Liver (tissue), 9 donors: Measurements from ENCODE around the gene TMEM115. TPM values are rescaled to one million over a fixed set of nuclear protein-coding genes. Genes with fewer than 3 reads are reported as not detected.

Source experiments
- DNase-seq: peaks from one replicate; pipeline ENCODE4 v3.0.0-alpha.2; 2017; ENCODE audit warnings: low spot score
- H3K27ac ChIP-seq, 2 donors: one replicate each; pipeline ENCODE4 v1.7.0; 2013; ENCODE audit warnings: inconsistent platforms in 2 of 2, low read length in 2 of 2, control low read depth in 1 of 2, low read depth in 1 of 2, mild to moderate bottlenecking in 1 of 2
- H3K27me3 ChIP-seq, 4 donors: one replicate each; pipeline versions ENCODE4 v1.6.1 to v1.7.0; 2013; ENCODE audit warnings: low read length in 3 of 4, inconsistent platforms in 1 of 4, mild to moderate bottlenecking in 1 of 4, moderate library complexity in 1 of 4; ENCODE audit not compliant: control insufficient read depth in 4 of 4, insufficient read depth in 4 of 4
- H3K36me3 ChIP-seq, 4 donors: one replicate each; pipeline versions ENCODE4 v1.6.1 to v1.7.0; 2013; ENCODE audit warnings: low read length in 3 of 4, mild to moderate bottlenecking in 3 of 4, low read depth in 1 of 4, moderate library complexity in 1 of 4; ENCODE audit not compliant: control insufficient read depth in 4 of 4, insufficient read depth in 3 of 4
- H3K4me1 ChIP-seq, 4 donors: one replicate each; pipeline versions ENCODE4 v1.6.1 to v1.7.0; 2013; ENCODE audit warnings: low read length in 3 of 4, mild to moderate bottlenecking in 3 of 4, moderate library complexity in 1 of 4; ENCODE audit not compliant: control insufficient read depth in 4 of 4, insufficient read depth in 4 of 4
- H3K4me3 ChIP-seq, 3 donors: one replicate each; pipeline versions ENCODE4 v1.6.1 to v1.7.0; 2013; ENCODE audit warnings: low read length in 3 of 3, control low read depth in 1 of 3, low read depth in 1 of 3, mild to moderate bottlenecking in 1 of 3
- H3K9ac ChIP-seq, 2 donors: one replicate each; pipeline ENCODE4 v1.7.0; 2013; ENCODE audit warnings: low read length in 2 of 2, mild to moderate bottlenecking in 2 of 2, moderate library complexity in 2 of 2, control low read depth in 1 of 2, low read depth in 1 of 2
- H3K9me3 ChIP-seq, 4 donors: one replicate each; pipeline versions ENCODE4 v1.6.1 to v1.7.0; 2013; ENCODE audit warnings: low read length in 3 of 4; ENCODE audit not compliant: control insufficient read depth in 4 of 4
- EGR1 ChIP-seq, 2 donors: IDR thresholded peaks; 2 replicates each; pipeline ENCODE4 v1.6.1; 2016 to 2018; ENCODE audit warnings: antibody characterized with exemption in 2 of 2, low read depth in 2 of 2
- FOXA1 ChIP-seq: IDR thresholded peaks from 2 replicates; pipeline ENCODE4 v1.6.1; 2016; ENCODE audit warnings: antibody characterized with exemption
- FOXA2 ChIP-seq: IDR thresholded peaks from 2 replicates; pipeline ENCODE4 v1.6.1; 2016; ENCODE audit warnings: antibody characterized with exemption
- GABPA ChIP-seq, 2 donors: IDR thresholded peaks in 1 of 2; conservative IDR thresholded peaks in 1 of 2; 2 replicates each; pipeline ENCODE4 v1.6.1; 2016; ENCODE audit warnings: antibody characterized with exemption in 2 of 2, mild to moderate bottlenecking in 1 of 2, moderate library complexity in 1 of 2
- HNF4A ChIP-seq, 2 donors: conservative IDR thresholded peaks; 2 replicates each; pipeline ENCODE4 v1.6.1; 2016; ENCODE audit warnings: antibody characterized with exemption in 2 of 2, mild to moderate bottlenecking in 2 of 2
- HNF4G ChIP-seq: IDR thresholded peaks from 2 replicates; pipeline ENCODE4 v1.6.1; 2016; ENCODE audit warnings: antibody characterized with exemption
- JUND ChIP-seq, 2 donors: IDR thresholded peaks; 2 replicates each; pipeline ENCODE4 v1.6.1; 2016; ENCODE audit warnings: antibody characterized with exemption in 2 of 2
- NR2F2 ChIP-seq: IDR thresholded peaks from 2 replicates; pipeline ENCODE4 v1.6.1; 2016; ENCODE audit warnings: antibody characterized with exemption
- RAD21 ChIP-seq, 2 donors: IDR thresholded peaks; 2 replicates each; pipeline ENCODE4 v1.6.1; 2016; ENCODE audit warnings: antibody characterized with exemption in 2 of 2, mild to moderate bottlenecking in 2 of 2
- RXRA ChIP-seq, 2 donors: IDR thresholded peaks; 2 replicates each; pipeline ENCODE4 v1.6.1; 2017 to 2018; ENCODE audit warnings: antibody characterized with exemption in 2 of 2, mild to moderate bottlenecking in 1 of 2
- SP1 ChIP-seq: IDR thresholded peaks from 2 replicates; pipeline ENCODE4 v1.6.1; 2018; ENCODE audit warnings: antibody characterized with exemption, mild to moderate bottlenecking
- TAF1 ChIP-seq: conservative IDR thresholded peaks from 2 replicates; pipeline ENCODE4 v1.6.1; 2016; ENCODE audit warnings: antibody characterized with exemption, mild to moderate bottlenecking
- YY1 ChIP-seq: IDR thresholded peaks from 2 replicates; pipeline ENCODE4 v1.6.1; 2016; ENCODE audit warnings: antibody characterized with exemption, mild to moderate bottlenecking
- WGBS: extraction: QIAGEN DNeasy Blood & Tissue Kit; methylation state at CpG from one replicate; pipeline ENCODE4 v1.1.7; 2013; 5-methylcytosine and 5-hydroxymethylcytosine counted together
- polyA plus RNA-seq, 2 donors: library from polyadenylated mRNA; stranded (reverse) in 1 of 2; unstranded in 1 of 2; fragments of 200-250 nt in 1 of 2; fragments of >200 nt in 1 of 2; fragmentation: Nextera tagmentation in 1 of 2; extraction: Ambion mirVana in 1 of 2; gene quantifications; one replicate each; pipeline versions ENCODE4 v1.2.1 to v1.2.3, GENCODE V29; 2013 to 2015
- total RNA-seq, 2 donors: library from RNA; depleted of rRNA; stranded (reverse); fragments of >200 nt; gene quantifications; one replicate each; pipeline ENCODE4 v1.2.3, GENCODE V29; 2014
- TF ChIP-seq, protein P1 (sequence below): IDR thresholded peaks from 2 replicates; pipeline ENCODE4 v1.6.1; 2016; ENCODE audit warnings: antibody characterized with exemption
- TF ChIP-seq, protein P2 (sequence below): IDR thresholded peaks from 2 replicates; pipeline ENCODE4 v1.6.1; 2016; ENCODE audit warnings: antibody characterized with exemption
- TF ChIP-seq, protein P3 (sequence below): IDR thresholded peaks from 2 replicates; pipeline ENCODE4 v1.6.1; 2016; ENCODE audit warnings: antibody characterized with exemption, mild to moderate bottlenecking
- TF ChIP-seq, protein P4 (sequence below): fragments of 150-350 bp; IDR thresholded peaks from 2 replicates; pipeline ENCODE4 v1.5.1; 2017; ENCODE audit warnings: improper control_type of control experiment, low read depth, low read length; ENCODE audit not compliant: missing input control
- TF ChIP-seq, protein P5 (sequence below): IDR thresholded peaks from 2 replicates; pipeline ENCODE4 v1.6.1; 2016; ENCODE audit warnings: antibody characterized with exemption
- donor health status: healthy.
- donor health status: healthy.
- donor health status: healthy.
- donor health status: healthy.
- donor health status: healthy.

The TMEM115 gene
- total and polyA plus RNA-seq, 4 donors: 18.6 to 23.0 (median 19.8) TPM

DNA sequence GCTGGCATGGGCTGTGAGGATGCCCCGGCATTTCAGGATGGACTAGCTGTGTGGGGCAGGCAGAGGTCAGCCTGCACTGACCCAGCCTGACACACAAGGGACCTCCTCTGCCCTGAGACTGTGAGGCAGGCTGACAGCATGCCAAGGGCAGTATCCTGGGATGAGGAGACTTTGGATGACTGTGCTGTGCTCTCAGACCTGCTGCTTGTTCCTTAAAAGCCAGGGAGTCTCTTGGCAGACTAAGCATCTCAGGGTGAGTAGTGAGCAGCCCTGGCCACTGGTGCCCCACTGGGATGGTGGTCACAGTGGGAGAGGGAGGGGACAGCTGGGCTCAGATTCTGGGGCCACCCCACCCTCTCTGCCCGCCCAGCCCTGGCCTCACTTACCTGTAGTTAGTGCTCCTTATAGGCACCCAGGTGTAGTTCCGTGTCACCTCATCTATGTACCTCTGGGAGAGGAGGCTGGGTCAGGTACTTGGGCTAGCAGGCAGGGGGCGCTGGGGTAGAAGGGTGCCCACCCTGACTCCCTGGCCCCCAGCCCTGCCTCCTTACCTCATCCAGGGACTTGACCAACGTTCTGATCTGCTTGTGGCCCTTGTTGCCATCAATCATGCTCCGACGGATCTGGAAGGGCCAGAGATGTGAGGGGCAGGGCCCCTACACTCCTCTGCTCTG is 16.1 kb upstream of the TMEM115 start:
- Histone ChIP-seq H3K4me1 (no peaks in the 10 kb centered on the region), H3K9me3 (no peaks in the 10 kb centered on the region), H3K27ac (no peak overlapping the region), H3K36me3 (no peaks in the 10 kb centered on the region), H3K4me3 (no peak overlapping the region), H3K27me3 (peaks cover 0 to 2% (median 0%) of the 10 kb centered on the region in 4 donors), H3K9ac (no peak overlapping the region)
- no peak for DNase-seq
- TF ChIP-seq FOXA1: no peak
- TF ChIP-seq SP1: no peak
- TF ChIP-seq HNF4A (conservative IDR thresholded peaks at IDR 0.05): no peak
- TF ChIP-seq NR2F2: no peak
- no peak for TF ChIP-seq RAD21 (IDR thresholded peaks at IDR 0.05)
- no peak for TF ChIP-seq GABPA (IDR thresholded peaks at IDR 0.05 in 1 of 2, conservative IDR thresholded peaks at IDR 0.05 in 1 of 2)
- TF ChIP-seq EGR1 (IDR thresholded peaks at IDR 0.05; ENCODE audit: low read depth in 2 of 2): no peak
- TF ChIP-seq YY1: no peak
- TF ChIP-seq FOXA2: no peak
- TF ChIP-seq, protein P1, sequence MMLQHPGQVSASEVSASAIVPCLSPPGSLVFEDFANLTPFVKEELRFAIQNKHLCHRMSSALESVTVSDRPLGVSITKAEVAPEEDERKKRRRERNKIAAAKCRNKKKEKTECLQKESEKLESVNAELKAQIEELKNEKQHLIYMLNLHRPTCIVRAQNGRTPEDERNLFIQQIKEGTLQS: no peak
- TF ChIP-seq JUND (IDR thresholded peaks at IDR 0.05): no peak
- TF ChIP-seq RXRA (IDR thresholded peaks at IDR 0.05): no peak
- TF ChIP-seq, protein P2, sequence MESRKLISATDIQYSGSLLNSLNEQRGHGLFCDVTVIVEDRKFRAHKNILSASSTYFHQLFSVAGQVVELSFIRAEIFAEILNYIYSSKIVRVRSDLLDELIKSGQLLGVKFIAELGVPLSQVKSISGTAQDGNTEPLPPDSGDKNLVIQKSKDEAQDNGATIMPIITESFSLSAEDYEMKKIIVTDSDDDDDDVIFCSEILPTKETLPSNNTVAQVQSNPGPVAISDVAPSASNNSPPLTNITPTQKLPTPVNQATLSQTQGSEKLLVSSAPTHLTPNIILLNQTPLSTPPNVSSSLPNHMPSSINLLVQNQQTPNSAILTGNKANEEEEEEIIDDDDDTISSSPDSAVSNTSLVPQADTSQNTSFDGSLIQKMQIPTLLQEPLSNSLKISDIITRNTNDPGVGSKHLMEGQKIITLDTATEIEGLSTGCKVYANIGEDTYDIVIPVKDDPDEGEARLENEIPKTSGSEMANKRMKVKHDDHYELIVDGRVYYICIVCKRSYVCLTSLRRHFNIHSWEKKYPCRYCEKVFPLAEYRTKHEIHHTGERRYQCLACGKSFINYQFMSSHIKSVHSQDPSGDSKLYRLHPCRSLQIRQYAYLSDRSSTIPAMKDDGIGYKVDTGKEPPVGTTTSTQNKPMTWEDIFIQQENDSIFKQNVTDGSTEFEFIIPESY: no peak
- no peak for TF ChIP-seq HNF4G
- TF ChIP-seq, protein P3, sequence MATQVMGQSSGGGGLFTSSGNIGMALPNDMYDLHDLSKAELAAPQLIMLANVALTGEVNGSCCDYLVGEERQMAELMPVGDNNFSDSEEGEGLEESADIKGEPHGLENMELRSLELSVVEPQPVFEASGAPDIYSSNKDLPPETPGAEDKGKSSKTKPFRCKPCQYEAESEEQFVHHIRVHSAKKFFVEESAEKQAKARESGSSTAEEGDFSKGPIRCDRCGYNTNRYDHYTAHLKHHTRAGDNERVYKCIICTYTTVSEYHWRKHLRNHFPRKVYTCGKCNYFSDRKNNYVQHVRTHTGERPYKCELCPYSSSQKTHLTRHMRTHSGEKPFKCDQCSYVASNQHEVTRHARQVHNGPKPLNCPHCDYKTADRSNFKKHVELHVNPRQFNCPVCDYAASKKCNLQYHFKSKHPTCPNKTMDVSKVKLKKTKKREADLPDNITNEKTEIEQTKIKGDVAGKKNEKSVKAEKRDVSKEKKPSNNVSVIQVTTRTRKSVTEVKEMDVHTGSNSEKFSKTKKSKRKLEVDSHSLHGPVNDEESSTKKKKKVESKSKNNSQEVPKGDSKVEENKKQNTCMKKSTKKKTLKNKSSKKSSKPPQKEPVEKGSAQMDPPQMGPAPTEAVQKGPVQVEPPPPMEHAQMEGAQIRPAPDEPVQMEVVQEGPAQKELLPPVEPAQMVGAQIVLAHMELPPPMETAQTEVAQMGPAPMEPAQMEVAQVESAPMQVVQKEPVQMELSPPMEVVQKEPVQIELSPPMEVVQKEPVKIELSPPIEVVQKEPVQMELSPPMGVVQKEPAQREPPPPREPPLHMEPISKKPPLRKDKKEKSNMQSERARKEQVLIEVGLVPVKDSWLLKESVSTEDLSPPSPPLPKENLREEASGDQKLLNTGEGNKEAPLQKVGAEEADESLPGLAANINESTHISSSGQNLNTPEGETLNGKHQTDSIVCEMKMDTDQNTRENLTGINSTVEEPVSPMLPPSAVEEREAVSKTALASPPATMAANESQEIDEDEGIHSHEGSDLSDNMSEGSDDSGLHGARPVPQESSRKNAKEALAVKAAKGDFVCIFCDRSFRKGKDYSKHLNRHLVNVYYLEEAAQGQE: no peak
- TF ChIP-seq TAF1: no peak
- TF ChIP-seq, protein P4, sequence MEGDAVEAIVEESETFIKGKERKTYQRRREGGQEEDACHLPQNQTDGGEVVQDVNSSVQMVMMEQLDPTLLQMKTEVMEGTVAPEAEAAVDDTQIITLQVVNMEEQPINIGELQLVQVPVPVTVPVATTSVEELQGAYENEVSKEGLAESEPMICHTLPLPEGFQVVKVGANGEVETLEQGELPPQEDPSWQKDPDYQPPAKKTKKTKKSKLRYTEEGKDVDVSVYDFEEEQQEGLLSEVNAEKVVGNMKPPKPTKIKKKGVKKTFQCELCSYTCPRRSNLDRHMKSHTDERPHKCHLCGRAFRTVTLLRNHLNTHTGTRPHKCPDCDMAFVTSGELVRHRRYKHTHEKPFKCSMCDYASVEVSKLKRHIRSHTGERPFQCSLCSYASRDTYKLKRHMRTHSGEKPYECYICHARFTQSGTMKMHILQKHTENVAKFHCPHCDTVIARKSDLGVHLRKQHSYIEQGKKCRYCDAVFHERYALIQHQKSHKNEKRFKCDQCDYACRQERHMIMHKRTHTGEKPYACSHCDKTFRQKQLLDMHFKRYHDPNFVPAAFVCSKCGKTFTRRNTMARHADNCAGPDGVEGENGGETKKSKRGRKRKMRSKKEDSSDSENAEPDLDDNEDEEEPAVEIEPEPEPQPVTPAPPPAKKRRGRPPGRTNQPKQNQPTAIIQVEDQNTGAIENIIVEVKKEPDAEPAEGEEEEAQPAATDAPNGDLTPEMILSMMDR: no peak
- TF ChIP-seq, protein P5, sequence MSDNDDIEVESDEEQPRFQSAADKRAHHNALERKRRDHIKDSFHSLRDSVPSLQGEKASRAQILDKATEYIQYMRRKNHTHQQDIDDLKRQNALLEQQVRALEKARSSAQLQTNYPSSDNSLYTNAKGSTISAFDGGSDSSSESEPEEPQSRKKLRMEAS: no peak
- 69% methylated on average over 7 of the region's 7 CpGs for WGBS
